Kidney (tissue), 14 donors: ENCODE measurements around the gene LRRC51. TPM values are rescaled to one million over a fixed set of nuclear protein-coding genes. Genes with fewer than 3 reads are reported as not detected.

ENCODE experiments used
- DNase-seq, 5 donors: peaks; one replicate each; pipeline ENCODE4 v3.0.0-alpha.2; 2013 to 2020
- FAIRE-seq: peaks from 2 replicates; lab custom pipeline; 2012; peaks lifted over from hg19 to GRCh38; lab: Jason Lieb, UNC
- H3K27ac ChIP-seq, 2 donors: one replicate each; pipeline ENCODE4 v1.7.0; 2013; ENCODE audit warnings: low read depth in 2 of 2, low read length in 2 of 2, inconsistent platforms in 1 of 2
- H3K27me3 ChIP-seq: one replicate; pipeline ENCODE4 v1.7.1; 2013; ENCODE audit warnings: low read length, inconsistent platforms; ENCODE audit not compliant: control insufficient read depth, insufficient read depth
- H3K36me3 ChIP-seq, 3 donors: one replicate each; pipeline versions ENCODE4 v1.7.0 to v1.7.1; 2013; ENCODE audit warnings: low read length in 3 of 3, control low read depth in 1 of 3, inconsistent platforms in 1 of 3; ENCODE audit not compliant: insufficient read depth in 3 of 3, control insufficient read depth in 2 of 3
- H3K4me1 ChIP-seq, 3 donors: one replicate each; pipeline versions ENCODE4 v1.7.0 to v1.7.1; 2013; ENCODE audit warnings: low read length in 3 of 3, inconsistent platforms in 1 of 3, low read depth in 1 of 3; ENCODE audit not compliant: control insufficient read depth in 2 of 3, insufficient read depth in 2 of 3
- H3K4me3 ChIP-seq, 3 donors: one replicate each; pipeline versions ENCODE4 v1.7.0 to v1.8.1; 2013; ENCODE audit warnings: low read length in 3 of 3, control low read depth in 1 of 3, inconsistent platforms in 1 of 3
- H3K9ac ChIP-seq, 3 donors: one replicate each; pipeline versions ENCODE4 v1.7.0 to v1.7.1; 2013; ENCODE audit warnings: low read length in 3 of 3, control low read depth in 1 of 3, inconsistent platforms in 1 of 3
- H3K9me3 ChIP-seq, 3 donors: one replicate each; pipeline versions ENCODE4 v1.7.0 to v1.7.1; 2013; ENCODE audit warnings: low read length in 3 of 3, control low read depth in 1 of 3, inconsistent platforms in 1 of 3; ENCODE audit not compliant: control insufficient read depth in 2 of 3, insufficient read depth in 1 of 3
- CTCF ChIP-seq: IDR thresholded peaks from 3 replicates; pipeline ENCODE4 v1.5.1; 2012; ENCODE audit warnings: mild to moderate bottlenecking, moderate library complexity, borderline replicate concordance; ENCODE audit not compliant: insufficient read depth; ENCODE audit errors: extremely low read depth
- intact Hi-C: fragments of 100-400 bp; cut with DNase I; formaldehyde crosslinking; loops from one replicate; pipeline ENCODE4 v1.11.1; 2022
- polyA plus RNA-seq: library from polyadenylated mRNA; stranded (reverse); fragments of 350-450 nt; fragmentation: Illumina TruSeq; extraction: RNeasy Lipid Tissue Mini Kit (QIAGEN cat#74804); gene quantifications from one replicate; pipeline ENCODE4 v1.2.3, GENCODE V29; 2014; ENCODE audit warnings: low read depth, low replicate concordance; ENCODE audit not compliant: insufficient read depth
- total RNA-seq: library from RNA; stranded (reverse); fragmentation: NEBNext Ultra II Directional; extraction: Animal tissue kit (Norgen Biotek cat#: 25700); gene quantifications from one replicate; pipeline ENCODE4 v1.2.1, GENCODE V29; 2021
- donor health status: control.
- donor health status: control.
- donor health status: control.
- donor health status: control.
- donor health status: control.
- donor health status: DM: yes; HTN: yes; CAD: no.
- donor health status: Normal renal cell carcinoma (clear cell type).

Gene LRRC51
- total and polyA plus RNA-seq, 2 donors from 2014 or later, result 23.3 to 28.9 TPM

GRCh38 chr11:72072348-72072747 lies 8.3 kb upstream of the LRRC51 start:
- intact Hi-C loops, result no loop called here
- Histone ChIP-seq H3K4me3 (no peak overlapping the region), H3K9ac (peak overlapping the region in 1 of 3 donors; percentile 31), H3K4me1 (peaks cover 0 to 27% (median 20%) of the 10 kb centered on the region in 3 donors), H3K27ac (no peak overlapping the region), H3K36me3 (no peaks in the 10 kb centered on the region), H3K27me3 (no peaks in the 10 kb centered on the region), H3K9me3 (no peaks in the 10 kb centered on the region)
- TF ChIP-seq CTCF, result no peak
- FAIRE-seq, result no peak
- DNase-seq, result peak in 1 of 5 donors; percentile 40

- H3K9ac ChIP-seq, result no peak overlapping the region
- H3K36me3 ChIP-seq, result no peaks in the 10 kb centered on the region
- no peaks in the 10 kb centered on the region for H3K27me3 ChIP-seq
- no peaks in the 10 kb centered on the region for H3K9me3 ChIP-seq
- H3K4me3 ChIP-seq, result no peak overlapping the region
- TF ChIP-seq CTCF, result no peak
- H3K27ac ChIP-seq, result no peak overlapping the region
- intact Hi-C loops, result no loop called here
- FAIRE-seq, result no peak
- peaks cover 0 to 14% (median 10%) of the 10 kb centered on the region in 3 donors for H3K4me1 ChIP-seq
- no peak for DNase-seq
Measured at GRCh38 chr11:72075109-72075508, 5.5 kb upstream of the LRRC51 start.

- no peak for FAIRE-seq
Measured at GRCh38 chr11:72075756-72076155, 4.9 kb upstream of the LRRC51 start.

More at GRCh38 chr11:72075756-72076155, 4.9 kb upstream of the LRRC51 start:
- Histone ChIP-seq H3K27ac (no peak overlapping the region), H3K9me3 (no peaks in the 10 kb centered on the region), H3K4me1 (peaks cover 0 to 7% (median 7%) of the 10 kb centered on the region in 3 donors), H3K4me3 (no peak overlapping the region), H3K36me3 (no peaks in the 10 kb centered on the region), H3K27me3 (no peaks in the 10 kb centered on the region), H3K9ac (no peak overlapping the region)
- DNase-seq, result no peak
- TF ChIP-seq CTCF, result no peak
- intact Hi-C loops, result no loop called here
